Fibroblast of lung (primary cell): Measurements from ENCODE around the gene SNAPIN.

Experiments
- EZH2 ChIP-seq: IDR thresholded peaks from 2 replicates; pipeline ENCODE4 v1.5.1; 2012; ENCODE audit warnings: low read length, control low read depth, mild to moderate bottlenecking; ENCODE audit errors: missing control alignments
- TF ChIP-seq, protein P1 (sequence below), 2 donors: IDR thresholded peaks in 1 of 2; conservative IDR thresholded peaks in 1 of 2; 1 replicate in 1 of 2; 2 replicates in 1 of 2; pipeline ENCODE4 v1.5.1; 2011 to 2012; ENCODE audit warnings: low read length in 2 of 2, control low read depth in 1 of 2, inconsistent platforms in 1 of 2, low read depth in 1 of 2, mild to moderate bottlenecking in 1 of 2

GRCh38 chr1:153662269-153662668 is 3.8 kb downstream of the SNAPIN start:
- TF ChIP-seq, protein P1, sequence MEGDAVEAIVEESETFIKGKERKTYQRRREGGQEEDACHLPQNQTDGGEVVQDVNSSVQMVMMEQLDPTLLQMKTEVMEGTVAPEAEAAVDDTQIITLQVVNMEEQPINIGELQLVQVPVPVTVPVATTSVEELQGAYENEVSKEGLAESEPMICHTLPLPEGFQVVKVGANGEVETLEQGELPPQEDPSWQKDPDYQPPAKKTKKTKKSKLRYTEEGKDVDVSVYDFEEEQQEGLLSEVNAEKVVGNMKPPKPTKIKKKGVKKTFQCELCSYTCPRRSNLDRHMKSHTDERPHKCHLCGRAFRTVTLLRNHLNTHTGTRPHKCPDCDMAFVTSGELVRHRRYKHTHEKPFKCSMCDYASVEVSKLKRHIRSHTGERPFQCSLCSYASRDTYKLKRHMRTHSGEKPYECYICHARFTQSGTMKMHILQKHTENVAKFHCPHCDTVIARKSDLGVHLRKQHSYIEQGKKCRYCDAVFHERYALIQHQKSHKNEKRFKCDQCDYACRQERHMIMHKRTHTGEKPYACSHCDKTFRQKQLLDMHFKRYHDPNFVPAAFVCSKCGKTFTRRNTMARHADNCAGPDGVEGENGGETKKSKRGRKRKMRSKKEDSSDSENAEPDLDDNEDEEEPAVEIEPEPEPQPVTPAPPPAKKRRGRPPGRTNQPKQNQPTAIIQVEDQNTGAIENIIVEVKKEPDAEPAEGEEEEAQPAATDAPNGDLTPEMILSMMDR (conservative IDR thresholded peaks at IDR 0.05 in 1 of 2, IDR thresholded peaks at IDR 0.05 in 1 of 2; ENCODE audit: low read depth in 1 of 2, low read length in 2 of 2), result no peak
- TF ChIP-seq EZH2, result no peak
